Gastrocnemius medialis (tissue), 4 donors: Measurements from ENCODE around the gene DNAJC22. TPM values are rescaled to one million over a fixed set of nuclear protein-coding genes. Genes with fewer than 3 reads are reported as not detected.

ENCODE experiments used
- ATAC-seq, 2 donors: fragments of 150-250 bp; one replicate each; pipeline ENCODE4 v1.9.1; 2016
- DNase-seq, 2 donors: peaks; one replicate each; pipeline ENCODE4 v3.0.0-alpha.2; 2019
- H3K27ac ChIP-seq, 4 donors: fragments of 200-600 bp; sonication (generic); 1 replicate in 1 of 4; 2 replicates in 3 of 4; pipeline ENCODE4 v1.5.1; 2016 to 2018; ENCODE audit warnings: mild to moderate bottlenecking in 2 of 4, moderate library complexity in 1 of 4
- H3K27me3 ChIP-seq, 3 donors: fragments of 200-600 bp; sonication (generic) in 2 of 3; 1 replicate in 1 of 3; 2 replicates in 2 of 3; pipeline versions ENCODE4 v1.5.1 to v1.6.0; 2016 to 2019; ENCODE audit warnings: mild to moderate bottlenecking in 1 of 3, moderate library complexity in 1 of 3
- H3K36me3 ChIP-seq, 2 donors: fragments of 200-600 bp; sonication (generic) in 1 of 2; one replicate each; pipeline ENCODE4 v1.5.1; 2017 to 2018
- H3K4me1 ChIP-seq, 2 donors: fragments of 200-600 bp; sonication (generic) in 1 of 2; one replicate each; pipeline ENCODE4 v1.5.1; 2016 to 2017; ENCODE audit warnings: mild to moderate bottlenecking in 2 of 2
- H3K4me3 ChIP-seq, 4 donors: fragments of 200-600 bp; sonication (generic) in 3 of 4; 1 replicate in 1 of 4; 2 replicates in 3 of 4; pipeline ENCODE4 v1.5.1; 2016 to 2019; ENCODE audit warnings: mild to moderate bottlenecking in 2 of 4
- H3K9me3 ChIP-seq, 3 donors: fragments of 200-600 bp; sonication (generic) in 2 of 3; 1 replicate in 1 of 3; 2 replicates in 2 of 3; pipeline ENCODE4 v1.5.1; 2016 to 2019
- CTCF ChIP-seq, 5 experiments: fragments of 450-650 bp in 3 of 5; fragments of 200-600 bp in 2 of 5; sonication (generic) in 2 of 5; IDR thresholded peaks in 4 of 5; conservative IDR thresholded peaks in 1 of 5; 1 replicate in 4 of 5; 2 replicates in 1 of 5; pipeline ENCODE4 v1.5.1; 2016 to 2019; ENCODE audit warnings: antibody characterized with exemption in 5 of 5, mild to moderate bottlenecking in 3 of 5, moderate library complexity in 3 of 5
- POLR2A ChIP-seq, 2 donors: fragments of 450-650 bp; IDR thresholded peaks; one replicate each; pipeline ENCODE4 v1.6.1; 2017; ENCODE audit warnings: antibody characterized with exemption in 2 of 2, mild to moderate bottlenecking in 2 of 2, moderate library complexity in 2 of 2
- in situ Hi-C, 4 donors: fragments of 200-750 bp; cut with MboI; loops; one replicate each; pipeline versions ENCODE4 v1.15.0 to v1.8.0; 2017; ENCODE audit warnings: low sequenced_read_pairs in 4 of 4
- intact Hi-C: fragments of 100-400 bp; cut with DNase I; formaldehyde crosslinking; loops from one replicate; pipeline ENCODE4 v1.15.1; 2023; ENCODE audit warnings: low total_unique reads
- total RNA-seq, 4 donors: library from RNA; depleted of rRNA; stranded (reverse); fragments of >200 nt; gene quantifications; one replicate each; pipeline versions ENCODE4 v1.1.0 to v1.2.3, GENCODE V29; 2016

DNAJC22 gene
- total RNA-seq, 4 donors from 2014 or later = 0.24 TPM; not detected in 3

GRCh38 chr12:49365542-49365941 is 18.9 kb downstream of the DNAJC22 start:
- Histone ChIP-seq H3K9me3 (no peaks in the 10 kb centered on the region), H3K4me1 (peaks cover 27 to 29% of the 10 kb centered on the region in 2 donors), H3K27me3 (no peaks in the 10 kb centered on the region), H3K36me3 (no peaks in the 10 kb centered on the region), H3K27ac (peak overlapping the region in 2 of 4 donors; percentile 97 to 98), H3K4me3 (peak overlapping the region in 2 of 4 donors; percentile 82 to 85)
- no peak for DNase-seq
- intact Hi-C loops = no loop called here
- in situ Hi-C loops = no loop called here
- ATAC-seq = peak in 1 of 2 donors; percentile 5
- TF ChIP-seq POLR2A (IDR thresholded peaks at IDR 0.05) (no peak), CTCF (IDR thresholded peaks at IDR 0.05 in 4 of 5, conservative IDR thresholded peaks at IDR 0.05 in 1 of 5) (no peak)

GRCh38 chr12:49366096-49366651 is 19.5 kb downstream of the DNAJC22 start:
- Histone ChIP-seq H3K27me3 (no peaks in the 10 kb centered on the region), H3K4me1 (peaks cover 27 to 30% of the 10 kb centered on the region in 2 donors), H3K4me3 (peak overlapping the region; percentile 82 to 98 (median 87)), H3K27ac (peak overlapping the region; percentile 96 to 98 (median 97)), H3K9me3 (no peaks in the 10 kb centered on the region), H3K36me3 (no peaks in the 10 kb centered on the region)
- in situ Hi-C loops (no loop called here), intact Hi-C loops (loop anchor here (1.0 kb wide), 1 partner anchor 256 kb away; no protein-coding TSS in a partner anchor)
- TF ChIP-seq CTCF (IDR thresholded peaks at IDR 0.05 in 4 of 5, conservative IDR thresholded peaks at IDR 0.05 in 1 of 5) (no peak), POLR2A (IDR thresholded peaks at IDR 0.05) (no peak)
- no peak for DNase-seq
- peak; percentile 28 to 31 for ATAC-seq

DNA sequence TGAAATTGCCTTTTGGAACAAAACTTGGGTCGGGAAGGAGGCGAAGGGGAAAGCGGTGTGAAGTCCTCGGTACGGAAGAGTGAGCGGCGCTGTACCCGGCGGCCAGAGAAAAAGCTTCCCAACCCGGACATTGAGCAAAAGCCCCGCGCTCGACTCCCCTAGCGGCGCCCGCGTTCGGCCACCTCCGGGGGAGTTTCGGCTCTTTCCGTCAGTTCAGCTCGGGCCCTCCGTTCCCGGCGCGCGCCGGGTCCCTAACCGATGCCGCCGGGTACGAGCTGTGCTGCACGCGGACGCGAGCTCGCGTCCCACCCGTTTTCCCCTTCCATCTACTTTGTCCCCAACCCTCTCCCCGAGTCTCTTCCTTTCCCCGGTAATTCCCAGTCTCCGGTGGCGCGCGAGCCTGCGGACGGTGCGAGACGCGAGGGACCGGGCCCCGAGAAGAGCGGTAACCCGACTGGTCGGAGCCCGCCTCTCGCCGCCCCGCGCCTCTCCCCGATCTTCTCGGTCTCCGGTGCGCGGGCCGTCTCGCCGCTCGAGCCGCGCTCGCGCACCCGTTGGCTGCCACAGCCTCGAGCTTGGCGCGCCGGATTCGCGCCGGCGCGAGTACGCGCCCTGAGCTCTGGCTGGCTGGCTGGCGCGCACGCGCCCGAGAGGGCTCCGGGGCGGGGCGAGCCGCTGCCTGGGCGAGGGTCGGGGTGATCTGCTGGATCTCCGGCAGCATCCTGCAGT is 20.1 kb downstream of the DNAJC22 start:
- no peaks in the 10 kb centered on the region for H3K27me3 ChIP-seq
- H3K4me1 ChIP-seq = peaks cover 27 to 30% of the 10 kb centered on the region in 2 donors
- TF ChIP-seq CTCF (IDR thresholded peaks at IDR 0.05 in 4 of 5, conservative IDR thresholded peaks at IDR 0.05 in 1 of 5) (peak in 3 of 5 experiments; percentile 28 to 58 (median 50)), POLR2A (IDR thresholded peaks at IDR 0.05) (peak; percentile 80 to 85)
- ATAC-seq = peak; percentile 86
- no peaks in the 10 kb centered on the region for H3K36me3 ChIP-seq
- intact Hi-C loops (loop anchor here (1.0 kb wide), 1 partner anchor 255 kb away; no protein-coding TSS in a partner anchor), in situ Hi-C loops (no loop called here)
- no peaks in the 10 kb centered on the region for H3K9me3 ChIP-seq
- DNase-seq = peak; percentile 73 to 80
- H3K4me3 ChIP-seq = peak overlapping the region; percentile 82 to 98 (median 87)
- H3K27ac ChIP-seq = peak overlapping the region; percentile 96 to 98 (median 97)

- ATAC-seq = no peak
- Histone ChIP-seq H3K27me3 (no peaks in the 10 kb centered on the region), H3K4me1 (peaks cover 27 to 30% of the 10 kb centered on the region in 2 donors), H3K36me3 (no peaks in the 10 kb centered on the region), H3K9me3 (no peaks in the 10 kb centered on the region), H3K27ac (peak within 1 kb of the TSS; percentile 96 to 98 (median 97)), H3K4me3 (peak within 1 kb of the TSS; percentile 82 to 98 (median 87))
- TF ChIP-seq CTCF (IDR thresholded peaks at IDR 0.05 in 4 of 5, conservative IDR thresholded peaks at IDR 0.05 in 1 of 5) (no peak), POLR2A (IDR thresholded peaks at IDR 0.05) (peak; percentile 19 to 39)
- DNase-seq = peak; percentile 79 to 87
- intact Hi-C loops (no loop called here), in situ Hi-C loops (no loop called here)
Observed at GRCh38 chr12:49367381-49368239, 20.9 kb downstream of the DNAJC22 start, which contains the start of gene SPATS2. Gene SPATS2 (plus strand): TSS chr12:49367462. CDS start chr12:49461013, 93,551 bp downstream.
